Epidermal melanocyte (primary cell): Measurements from ENCODE around the gene CSDE1.

Experiments
- DNase-seq: peaks from one replicate; pipeline ENCODE4 v3.0.0; 2011; ENCODE audit warnings: low spot score; ENCODE audit not compliant: insufficient read length

The CSDE1 gene

GRCh38 chr1:114749835-114750234 is 7.9 kb downstream of the CSDE1 start:
- DNase-seq, result no peak

- DNase-seq, result no peak
These were observed 11.2 kb downstream of the CSDE1 start for GRCh38 chr1:114746450-114747121.

GRCh38 chr1:114745291-114745690 is 12.5 kb downstream of the CSDE1 start:
- DNase-seq, result no peak

GRCh38 chr1:114741963-114742746 is 15.6 kb downstream of the CSDE1 start:
- DNase-seq, result no peak

GRCh38 chr1:114740331-114740730 is 17.5 kb downstream of the CSDE1 start:
- no peak for DNase-seq

- no peak for DNase-seq
These were observed 20.4 kb downstream of the CSDE1 start for GRCh38 chr1:114737314-114737849.

GRCh38 chr1:114735479-114735878 is 22.3 kb downstream of the CSDE1 start:
- DNase-seq, result no peak

GRCh38 chr1:114729782-114730181 is 28.0 kb downstream of the CSDE1 start:
- no peak for DNase-seq

- no peak for DNase-seq
These were observed 29.2 kb downstream of the CSDE1 start for GRCh38 chr1:114728553-114728952.

GRCh38 chr1:114725230-114725629 is 32.6 kb downstream of the CSDE1 start:
- no peak for DNase-seq

GRCh38 chr1:114723915-114724314 is 33.9 kb downstream of the CSDE1 start:
- DNase-seq, result no peak

GRCh38 chr1:114723457-114723856 is 34.3 kb downstream of the CSDE1 start:
- DNase-seq, result no peak

GRCh38 chr1:114720492-114720891 is 37.3 kb downstream of the CSDE1 start:
- no peak for DNase-seq

- no peak for DNase-seq
These were observed 38.4 kb downstream of the CSDE1 start for GRCh38 chr1:114719424-114719787.

GRCh38 chr1:114718661-114719423 is 38.9 kb downstream of the CSDE1 start:
- no peak for DNase-seq

GRCh38 chr1:114716304-114717170 is 41.2 kb downstream of the CSDE1 start, which contains the start of gene NRAS:
Gene NRAS (minus strand): TSS chr1:114716771. CDS start chr1:114716160, 611 bp downstream.
- DNase-seq, result peak; percentile 72

- no peak for DNase-seq
These were observed 41.9 kb downstream of the CSDE1 start for GRCh38 chr1:114715952-114716303.

GRCh38 chr1:114712977-114713376 is 44.8 kb downstream of the CSDE1 start:
- no peak for DNase-seq

- no peak for DNase-seq
These were observed 47.4 kb downstream of the CSDE1 start for GRCh38 chr1:114710360-114710759.

- DNase-seq, result no peak
These were observed 50.2 kb downstream of the CSDE1 start for GRCh38 chr1:114707604-114708003.

GRCh38 chr1:114703242-114703641 is 54.5 kb downstream of the CSDE1 start:
- no peak for DNase-seq
